Medulla oblongata (tissue), 1 donor: ENCODE data around the gene PLCH1.

Experiments
- DNase-seq: peaks from one replicate; pipeline ENCODE4 v3.0.0-alpha.2; 2015; ENCODE audit errors: extremely low spot score

The PLCH1 gene

DNA sequence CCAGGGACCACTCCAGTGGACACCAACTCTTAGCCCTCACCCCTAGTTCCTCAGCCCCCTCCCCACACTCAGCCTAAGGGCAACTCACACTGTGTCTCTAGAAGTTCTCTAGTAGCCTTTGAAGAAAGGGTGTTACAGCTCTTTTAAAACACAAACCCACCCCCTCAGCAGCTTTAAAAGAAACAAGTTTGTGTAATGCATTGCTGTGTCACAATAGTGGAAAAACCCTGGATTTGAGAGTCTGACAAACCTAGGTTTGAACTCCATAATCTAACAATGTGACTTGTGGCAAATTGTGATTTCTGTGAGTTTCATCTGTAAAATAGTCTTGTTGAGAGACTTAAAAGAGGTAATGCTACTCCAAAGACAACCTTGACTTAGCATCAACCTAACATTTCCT, 54.0 kb downstream of the PLCH1 start:
- no peak for DNase-seq

DNA sequence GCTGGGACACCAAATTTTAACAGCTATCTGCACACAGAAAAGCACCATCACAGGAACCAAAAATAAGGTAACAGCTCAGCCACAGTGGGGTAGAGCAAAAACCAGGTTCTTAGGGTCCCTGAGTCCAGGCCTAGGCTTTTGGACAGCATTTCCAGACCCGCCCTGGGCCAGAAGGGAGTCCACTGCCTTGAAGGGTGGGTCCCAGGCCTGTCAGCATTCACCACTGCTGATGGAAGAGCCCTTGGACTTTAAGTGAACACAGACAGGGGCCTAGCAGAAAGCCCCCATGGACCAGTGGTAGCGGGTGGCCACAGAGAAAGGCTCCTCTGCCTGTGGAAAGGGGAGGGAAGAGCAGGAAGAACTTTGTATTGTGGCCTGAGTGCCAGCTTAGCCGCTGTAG, 56.4 kb downstream of the PLCH1 start:
- no peak for DNase-seq

DNA sequence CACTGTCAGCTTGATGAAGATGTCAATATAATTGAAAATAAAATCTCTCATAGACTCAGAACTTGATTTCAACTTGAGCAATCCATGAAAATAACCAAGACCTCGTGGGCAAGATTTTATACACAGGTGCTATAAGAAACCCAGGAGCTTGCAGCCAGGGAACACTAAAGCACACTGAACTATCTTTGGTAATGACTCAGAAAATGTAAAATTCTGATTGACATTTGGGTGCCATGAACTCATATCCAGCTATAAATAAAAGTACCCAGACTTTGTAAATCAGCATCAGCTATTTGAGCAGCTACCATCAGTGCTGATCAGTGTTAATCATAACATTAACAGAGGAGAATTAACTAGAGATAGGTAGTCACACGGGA, 61.5 kb downstream of the PLCH1 start:
- DNase-seq = no peak

DNA sequence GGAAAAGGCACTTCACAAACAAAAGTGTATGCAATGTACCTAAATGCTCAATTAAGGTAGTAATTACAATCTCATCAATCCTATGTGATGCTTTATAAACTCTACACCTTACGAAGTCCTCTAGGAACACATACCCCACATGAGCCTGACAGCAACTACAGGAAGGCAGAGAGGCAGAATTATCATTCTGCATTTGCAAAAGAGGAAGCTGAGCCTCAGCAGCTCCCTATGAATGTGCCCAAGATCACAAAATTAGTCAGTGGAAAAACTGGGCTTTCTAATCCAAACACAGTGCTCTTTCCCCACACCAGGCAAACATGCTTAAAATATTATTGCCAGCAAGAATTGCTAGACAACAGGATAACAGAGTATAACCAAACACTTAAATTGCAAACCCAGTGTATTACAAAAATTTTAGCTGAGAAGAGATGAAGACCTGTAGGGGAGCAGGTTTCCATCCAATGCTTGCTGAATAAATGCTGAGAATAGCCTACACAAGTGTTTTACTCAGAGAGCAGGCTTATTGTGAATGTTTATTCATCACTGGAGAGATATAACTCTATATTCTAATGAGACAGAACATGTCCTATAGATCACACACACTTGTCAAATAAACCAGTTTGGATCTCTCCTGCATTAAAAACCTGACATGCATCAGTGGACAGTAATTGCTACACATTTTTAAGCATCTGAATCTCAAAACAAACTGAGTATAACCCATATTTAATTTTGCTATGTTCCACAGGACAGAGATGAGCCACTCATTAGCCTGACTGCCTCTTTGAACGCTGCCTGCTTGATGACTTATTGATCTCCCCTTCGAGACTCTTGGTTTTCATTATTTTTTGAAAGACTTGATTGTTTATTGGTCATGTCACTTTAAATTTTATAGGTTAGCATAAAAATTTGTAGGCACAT, 62.2 kb downstream of the PLCH1 start:
- no peak for DNase-seq

DNA sequence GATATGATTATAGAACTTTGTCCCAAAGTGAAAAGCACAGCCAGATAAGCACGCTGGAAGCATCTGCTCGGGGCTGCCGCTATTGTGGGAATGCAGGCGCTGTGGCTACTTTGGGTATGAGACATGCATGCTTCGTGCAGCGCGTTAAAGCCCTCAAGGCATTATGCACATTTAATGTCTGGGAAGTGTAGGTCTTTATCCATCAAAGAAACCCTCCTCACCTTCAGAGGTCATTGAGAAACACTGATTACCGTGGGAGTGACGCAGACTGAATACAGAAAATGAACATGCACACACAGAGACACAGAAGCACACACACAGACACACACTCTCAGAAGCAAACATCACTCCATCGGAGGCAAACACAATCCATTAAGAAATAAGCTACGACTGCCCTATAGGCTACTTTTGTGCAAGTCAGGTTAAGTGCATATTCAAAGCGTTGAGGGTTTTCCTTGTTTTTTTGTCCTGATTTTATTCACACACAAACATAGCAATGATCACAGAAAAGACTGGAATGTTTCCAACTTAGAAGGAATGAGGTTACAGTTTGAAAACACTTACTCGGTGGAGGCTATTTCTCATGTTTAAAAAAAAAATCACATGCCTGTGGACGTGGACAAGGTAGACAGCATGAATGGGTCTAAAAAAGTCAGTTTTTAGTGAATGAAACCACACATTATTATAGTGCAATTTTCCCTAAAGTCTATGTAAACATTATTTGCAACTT, 68.5 kb downstream of the PLCH1 start:
- peak; percentile 36 for DNase-seq

DNA sequence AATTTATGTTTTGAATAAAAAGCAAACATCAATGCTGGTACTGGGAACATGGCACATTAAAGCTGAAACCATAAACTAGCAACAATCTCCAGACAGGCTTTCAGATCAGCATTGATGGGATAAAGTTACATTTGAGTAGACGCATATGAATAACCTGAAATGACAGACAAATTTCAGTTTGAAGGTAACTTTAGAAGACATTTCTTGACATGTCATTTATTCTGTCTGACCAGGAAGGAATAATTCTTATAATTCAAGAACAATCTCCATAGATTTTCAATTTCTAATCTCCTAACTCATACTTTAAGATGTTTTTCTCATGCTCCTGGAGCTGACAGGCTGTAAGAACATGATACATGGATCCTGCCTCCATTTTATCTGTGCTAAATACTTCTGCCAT, 69.8 kb downstream of the PLCH1 start:
- no peak for DNase-seq

DNA sequence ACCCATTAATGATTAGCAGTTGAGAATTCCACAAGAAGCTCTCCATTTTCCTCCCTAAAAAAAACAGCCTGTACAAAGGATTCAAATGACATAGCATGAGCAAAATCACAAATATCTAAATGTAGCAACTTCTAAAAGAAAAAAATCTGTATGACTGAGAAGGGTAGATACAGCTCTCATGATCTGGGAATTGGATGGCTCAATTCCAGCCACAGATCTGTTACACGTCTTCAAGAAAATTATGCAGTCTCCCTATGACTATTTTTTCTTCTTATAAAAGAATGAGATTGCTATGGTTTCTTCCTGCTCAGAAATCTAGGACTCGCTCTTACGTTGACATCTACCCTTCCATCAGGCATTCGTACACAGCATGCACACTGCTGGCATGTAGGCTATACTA, 71.5 kb downstream of the PLCH1 start:
- DNase-seq = no peak

DNA sequence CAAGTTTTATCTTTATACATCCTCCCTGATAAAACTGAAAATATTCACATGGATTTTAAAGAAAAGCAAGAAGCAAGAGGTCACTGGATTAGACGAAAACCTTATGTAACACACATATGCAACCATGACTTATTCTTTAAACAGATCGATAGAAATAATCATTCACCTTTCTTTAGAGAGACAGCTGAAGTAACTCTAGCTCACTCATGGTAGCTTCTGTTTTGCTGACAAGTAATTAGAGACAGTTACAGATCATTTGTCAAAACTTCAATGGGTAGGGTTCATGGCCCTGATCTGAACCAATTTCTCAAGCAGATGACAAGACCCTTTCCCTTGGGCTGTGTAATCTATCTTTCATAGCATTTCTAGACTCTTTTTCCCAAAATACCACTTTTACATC, 74.5 kb downstream of the PLCH1 start:
- DNase-seq = no peak

DNA sequence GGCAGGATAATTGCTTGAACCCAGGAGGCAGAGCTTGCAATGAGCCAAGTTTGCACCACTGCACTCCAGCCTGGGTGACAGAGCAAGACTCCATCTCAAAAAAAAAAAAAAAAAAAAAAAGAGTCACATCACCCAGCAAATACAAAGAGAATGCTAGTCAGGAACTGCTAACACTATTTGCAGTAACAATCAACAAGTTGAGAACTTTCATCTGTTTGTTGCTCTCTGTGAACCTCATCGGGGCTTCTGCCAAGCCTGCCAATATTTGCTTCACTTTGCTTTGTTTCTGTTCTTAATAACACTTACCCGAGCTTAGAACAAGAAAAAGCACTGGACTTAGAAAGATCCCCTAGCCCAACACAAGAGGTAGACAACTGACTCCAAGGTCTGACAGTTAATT, 76.9 kb downstream of the PLCH1 start:
- no peak for DNase-seq

DNA sequence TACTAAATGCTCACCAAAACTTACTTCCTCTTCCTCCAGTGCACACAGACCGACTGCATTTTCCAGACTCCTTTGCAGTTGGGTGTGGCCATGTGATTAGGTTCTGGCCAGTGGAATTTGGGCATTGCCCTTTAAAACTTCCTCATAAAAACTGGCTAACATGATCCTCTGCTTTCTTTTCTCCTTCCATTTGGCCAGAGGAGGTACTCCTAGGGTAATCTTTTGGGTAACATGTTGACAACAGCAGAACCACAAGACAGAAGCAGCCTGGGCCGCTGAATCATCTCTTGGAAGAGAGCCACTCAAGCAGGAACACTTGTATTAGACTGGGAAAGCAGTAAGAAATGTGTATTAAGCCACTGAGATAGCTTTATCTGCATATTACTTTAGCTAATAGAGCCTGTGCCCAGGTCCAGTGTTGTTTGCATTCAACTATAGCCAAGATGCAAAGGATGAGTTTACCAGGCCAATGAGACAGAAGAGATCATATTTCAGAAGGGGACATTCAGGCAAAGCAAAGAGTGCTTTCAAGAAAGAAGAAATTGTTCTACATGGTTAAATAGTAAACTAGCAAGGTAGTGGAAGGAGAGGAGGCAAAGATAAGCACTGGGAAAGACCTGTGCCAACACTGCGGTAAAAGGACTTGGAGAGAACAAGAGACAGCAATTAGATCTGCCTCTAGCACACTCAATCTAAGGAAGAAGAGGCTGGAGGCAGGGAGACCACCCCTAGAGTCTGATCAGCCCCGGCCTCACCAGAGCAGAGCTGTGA, 79.8 kb downstream of the PLCH1 start:
- peak; percentile 21 for DNase-seq

DNA sequence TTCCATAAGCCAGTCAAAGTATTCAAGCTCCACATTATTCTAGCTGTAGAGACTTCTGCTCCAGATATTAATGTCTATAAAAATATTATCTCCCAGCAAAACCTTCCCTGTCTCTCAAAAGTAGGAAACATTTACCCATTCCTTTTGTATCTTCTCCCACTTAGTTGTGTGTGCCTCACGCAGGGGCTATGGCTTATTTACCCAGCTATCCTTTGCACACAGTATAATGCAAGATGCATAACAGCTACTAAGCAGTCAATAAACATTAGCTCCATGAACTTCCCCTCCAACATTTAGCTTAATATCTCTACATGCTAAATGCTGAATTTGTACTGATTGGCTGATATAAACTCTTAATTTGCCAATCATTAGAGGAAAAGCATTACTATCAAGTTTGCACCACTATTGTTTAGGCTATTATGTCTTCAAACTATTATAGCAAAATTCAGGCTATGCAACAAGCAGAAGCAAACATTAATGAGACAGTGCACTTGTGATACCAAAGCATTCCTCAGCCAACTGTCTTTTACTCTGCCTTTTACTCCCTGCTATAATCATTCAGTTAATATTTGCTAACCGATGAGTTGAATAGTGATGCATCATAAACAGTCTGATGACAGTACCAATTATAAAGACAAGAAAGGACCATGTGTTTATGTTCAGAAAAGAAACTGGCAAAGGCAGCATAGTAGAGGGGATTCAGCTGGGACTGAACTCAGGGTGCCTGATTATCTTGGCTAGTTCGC, 81.2 kb downstream of the PLCH1 start:
- no peak for DNase-seq

DNA sequence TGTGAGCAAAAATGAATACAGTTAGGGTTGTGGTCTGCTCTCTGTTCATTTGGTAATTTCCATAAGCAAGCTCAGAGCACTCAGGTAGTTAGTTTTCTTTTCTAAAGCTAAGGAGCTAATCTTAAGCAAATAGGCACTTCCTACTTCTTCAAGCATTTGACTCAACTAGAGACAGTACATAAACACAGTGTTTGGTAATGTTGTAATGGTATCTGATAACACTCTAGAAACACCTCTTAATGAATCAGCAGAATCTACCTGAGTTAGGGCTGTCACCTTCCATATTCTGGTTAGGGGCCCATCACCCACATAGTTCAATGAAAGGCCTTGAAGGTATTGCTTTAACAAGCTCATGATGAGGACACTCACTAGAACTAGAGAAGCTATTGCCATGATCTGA, 83.1 kb downstream of the PLCH1 start:
- no peak for DNase-seq

DNA sequence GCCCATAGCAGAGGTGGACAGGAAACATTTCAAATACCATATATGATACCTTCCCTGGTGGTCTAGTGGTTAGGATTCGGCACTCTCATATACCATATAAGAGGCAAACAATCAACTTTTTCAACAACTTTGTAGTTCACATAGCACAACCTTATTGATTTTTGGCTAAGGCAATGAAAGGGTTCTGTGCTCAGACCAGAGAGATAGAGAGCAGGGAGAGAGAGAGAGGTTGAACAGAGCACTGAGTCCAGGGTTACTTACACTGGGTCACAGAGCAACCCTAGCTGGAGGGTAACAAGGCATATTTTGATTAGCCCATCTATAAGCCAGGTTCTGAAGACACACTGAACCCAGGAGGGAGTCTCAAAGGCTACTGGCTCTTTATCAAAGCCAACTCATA, 83.8 kb downstream of the PLCH1 start:
- no peak for DNase-seq

DNA sequence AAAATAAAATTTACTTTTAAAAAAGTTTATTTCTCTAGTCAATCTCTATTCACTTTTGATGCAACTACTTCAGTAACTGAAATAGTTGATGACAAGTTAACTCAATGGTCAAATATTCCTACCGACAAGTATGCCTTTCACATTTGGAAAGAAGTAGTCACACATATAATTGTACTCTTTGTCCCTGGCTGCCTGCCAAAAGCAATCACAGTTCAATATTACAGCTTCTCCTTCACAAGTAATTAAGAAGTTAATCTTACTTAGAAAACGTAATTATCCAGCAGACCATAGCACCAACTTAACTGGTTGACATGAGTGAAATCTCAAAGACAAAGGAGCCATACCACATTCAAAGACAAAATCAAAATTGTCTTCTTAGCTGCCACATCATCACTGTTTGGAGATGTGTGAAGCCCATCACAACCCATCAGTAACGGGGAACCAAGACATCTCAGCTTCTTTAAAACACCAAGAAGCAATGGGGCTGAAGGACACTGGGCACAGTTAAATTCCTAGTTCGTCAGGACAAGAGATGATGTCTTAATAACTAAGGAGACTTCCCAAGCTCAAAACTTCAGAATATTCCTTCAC, 86.1 kb downstream of the PLCH1 start:
- no peak for DNase-seq

DNA sequence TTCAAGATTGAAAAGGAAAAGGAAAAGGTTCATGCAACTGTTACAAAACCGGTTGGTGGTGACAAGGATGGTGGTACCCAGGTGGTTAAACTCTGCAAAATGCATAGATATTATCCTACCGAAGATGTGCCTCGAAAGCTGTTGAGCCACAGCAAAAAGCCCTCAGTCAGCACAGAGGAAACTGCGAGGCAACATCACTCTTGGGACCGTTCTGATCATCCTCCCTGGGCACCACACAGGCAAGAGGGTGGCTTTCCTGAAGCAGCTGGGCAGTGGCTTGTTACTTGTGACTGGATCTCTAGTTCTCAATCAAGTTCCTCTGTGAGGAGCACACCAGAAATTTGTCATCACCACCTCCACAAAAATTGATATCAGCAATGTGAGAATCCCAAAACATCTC, 86.9 kb downstream of the PLCH1 start:
- no peak for DNase-seq

DNA sequence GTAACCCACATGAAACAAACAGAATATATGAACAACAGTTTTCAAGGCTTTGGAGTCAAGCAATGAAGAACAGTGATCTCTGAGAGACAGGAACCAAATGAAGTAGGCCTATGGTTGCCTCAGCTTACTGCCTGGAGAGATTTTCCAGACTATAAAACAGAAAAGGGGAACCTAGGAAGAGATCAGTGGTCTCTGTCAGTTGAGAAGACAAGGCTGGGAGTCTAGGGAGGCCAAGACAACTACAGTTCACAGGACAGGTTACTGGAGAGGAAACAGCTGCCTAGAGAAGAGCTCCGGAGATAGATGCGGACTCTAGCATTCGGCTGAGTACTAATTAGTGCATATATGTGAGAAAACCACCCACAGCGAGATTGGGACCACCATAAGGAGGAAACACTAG, 87.7 kb downstream of the PLCH1 start:
- no peak for DNase-seq

DNA sequence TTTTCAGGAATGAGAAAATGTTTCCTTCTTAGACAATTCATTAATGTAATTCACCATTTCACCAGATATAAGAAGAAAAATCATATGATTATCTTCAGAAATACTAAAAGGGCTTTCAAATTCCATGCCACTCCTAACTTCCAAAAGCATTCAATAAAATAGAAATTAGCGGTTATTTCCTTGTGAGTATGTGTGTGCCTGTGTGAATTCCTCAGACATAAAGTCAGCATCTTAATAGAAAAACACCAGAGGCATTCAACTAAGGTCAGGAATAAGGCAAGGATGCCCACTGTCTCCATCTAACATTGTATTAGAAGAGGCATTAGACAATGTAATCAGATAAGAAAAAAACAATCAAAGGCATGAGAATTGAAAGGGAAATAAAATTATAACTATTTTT, 88.4 kb downstream of the PLCH1 start:
- DNase-seq = no peak

DNA sequence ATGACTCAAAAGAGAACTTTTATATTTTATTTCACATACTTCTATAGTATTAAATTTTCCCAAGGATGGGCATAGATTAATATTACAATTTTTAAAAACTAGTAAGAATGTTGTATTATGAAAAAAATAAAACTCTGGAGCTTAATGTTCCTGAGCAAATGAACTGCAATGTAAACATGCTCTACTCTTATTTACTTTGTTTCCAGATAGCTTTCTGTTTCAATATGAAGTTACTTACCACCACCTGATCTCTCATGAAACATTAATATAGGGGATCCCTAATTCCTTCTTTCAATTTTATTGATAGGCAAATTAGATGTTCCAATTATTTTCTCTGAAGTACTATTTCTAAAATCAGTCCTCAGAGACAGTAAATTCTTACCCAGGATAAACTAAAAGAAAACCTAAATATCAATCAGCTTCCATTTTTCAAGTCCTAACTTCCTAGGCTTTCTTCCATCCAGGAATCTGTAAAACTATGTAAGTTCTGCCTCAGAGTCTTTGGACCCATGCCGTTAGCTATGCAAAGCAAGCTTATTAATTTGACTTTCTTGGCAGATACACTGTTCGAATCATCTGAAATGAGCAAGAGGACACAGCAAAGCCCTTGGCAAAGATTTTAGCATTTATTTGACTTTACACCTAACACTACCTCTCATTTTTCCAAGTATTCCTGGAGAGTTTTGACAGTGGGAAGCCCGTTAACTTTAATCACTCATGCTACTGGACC, 93.2 kb downstream of the PLCH1 start:
- DNase-seq = no peak

DNA sequence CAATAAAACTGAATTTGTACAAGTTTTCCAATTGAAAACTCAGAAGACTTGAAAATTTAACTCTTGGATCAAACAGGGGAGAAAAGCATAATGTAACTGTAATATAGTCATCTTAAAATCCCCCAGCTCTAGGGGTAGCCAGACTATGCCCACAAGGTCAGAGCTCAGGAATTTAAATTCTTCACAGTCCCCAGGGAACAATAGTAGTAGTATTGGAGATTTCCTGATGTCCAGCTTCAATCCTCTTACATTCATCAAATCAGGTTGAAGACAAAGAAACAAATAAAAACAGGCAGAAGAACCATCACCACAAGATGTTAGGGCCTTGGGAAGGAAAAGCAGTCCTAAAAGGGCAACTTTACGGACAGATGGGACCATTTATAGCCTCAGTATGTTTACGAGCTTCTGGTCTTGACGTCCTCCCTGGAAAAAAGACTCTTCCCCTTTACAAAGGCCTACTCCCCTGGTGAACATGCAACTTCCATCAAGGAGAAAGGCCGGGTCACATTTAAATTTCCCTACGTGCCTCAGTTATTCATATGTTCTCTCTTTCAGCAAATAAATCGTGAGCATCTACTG, 96.8 kb downstream of the PLCH1 start:
- no peak for DNase-seq

DNA sequence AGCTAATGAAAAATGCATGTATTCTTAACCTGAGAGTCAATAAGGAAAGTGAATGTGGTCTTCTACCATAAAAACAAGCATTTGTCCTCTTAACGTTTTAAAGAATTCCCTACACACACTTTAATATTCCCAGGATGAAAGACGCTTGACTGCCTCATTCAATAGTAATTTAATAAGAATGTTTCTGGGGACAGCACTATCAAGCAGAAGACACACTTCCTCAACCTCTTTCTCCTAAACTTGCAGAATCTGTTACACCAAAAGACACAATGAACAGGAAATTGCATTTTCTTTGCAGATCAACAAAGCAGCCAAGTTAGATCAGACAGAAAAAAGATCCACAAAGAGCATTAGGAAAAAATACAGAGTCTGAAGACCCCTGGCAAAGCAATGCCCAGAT, 97.7 kb downstream of the PLCH1 start:
- no peak for DNase-seq
